Measurements from ENCODE around the gene ZNF814. TPM values are rescaled to one million over a fixed set of nuclear protein-coding genes. Genes with fewer than 3 reads are reported as not detected.
"Not testable (repeated sequence)": the region's sequence is repeated elsewhere in the genome, so short reads cannot be mapped to it uniquely, and the experiment has no call there.

Gene ZNF814
- total and polyA plus RNA-seq, 2 experiments from 2014 or later: 80.4 to 86.9 TPM

DNA sequence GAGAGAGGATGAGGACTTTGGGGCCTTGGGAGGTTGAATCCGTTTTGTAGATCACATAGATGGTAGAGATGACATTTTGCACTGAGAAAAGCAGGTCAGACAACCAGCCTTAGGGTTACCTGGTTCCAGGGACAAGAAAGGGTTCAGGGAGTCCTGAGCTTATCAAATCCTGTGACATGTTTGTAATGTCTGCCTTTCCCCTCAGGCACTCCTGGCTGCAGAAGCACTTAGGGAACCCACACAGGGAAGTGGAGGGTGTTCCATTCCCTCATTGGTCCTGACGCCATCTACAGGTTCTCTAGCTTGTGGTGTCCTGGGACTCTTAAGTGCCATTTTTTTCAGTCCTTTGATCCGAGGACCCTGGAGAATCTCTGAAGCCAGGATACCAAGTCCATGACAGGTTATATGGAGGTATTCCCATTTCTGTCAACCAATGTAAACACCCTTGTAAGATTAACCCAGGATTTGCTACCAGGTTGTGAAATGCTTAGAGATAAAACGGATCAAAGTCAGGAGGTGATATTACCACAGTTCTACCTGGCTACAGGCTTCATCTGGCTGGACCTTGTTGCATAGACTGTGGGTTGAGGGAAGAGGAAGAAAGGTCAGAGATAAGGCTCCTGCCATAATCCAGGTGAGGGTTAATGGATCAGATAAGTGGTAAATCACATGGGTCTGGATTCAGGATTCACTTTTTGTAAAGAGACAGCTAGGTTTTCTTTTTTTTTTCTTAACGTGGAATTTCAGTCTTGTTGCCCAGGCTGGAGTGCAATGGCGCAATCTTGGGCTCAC lies 36.8 kb downstream of the ZNF814 start:
- Histone ChIP-seq H3K4me3 (peak overlapping the region; percentile 73; the same call in 1 of the 2 replicates), H3K27ac (ENCODE audit: low read depth) (0 out of 2 replicates have a peak overlapping the region, but pooled peaks have one; percentile 85), H3K79me2 (replicated peaks; ENCODE audit: insufficient read depth) (peaks cover 57% of the 10 kb centered on the region), H3K4me2 (0 out of 2 replicates have a peak overlapping the region, but pooled peaks have one; percentile 81), H4K20me1 (replicated peaks; ENCODE audit: insufficient read depth) (peaks cover 49% of the 10 kb centered on the region), H3K36me3 (ENCODE audit: insufficient read depth) (peaks cover 11% of the 10 kb centered on the region; the same call in 1 of the 2 replicates), H3F3A (replicated peaks; ENCODE audit: low read depth) (peaks cover 40% of the 10 kb centered on the region)
- not testable (repeated sequence) for H3K27me3 Mint-ChIP-seq (ENCODE audit: insufficient read depth, low read depth, poor library complexity); DNase-seq (ENCODE audit: low spot score); H2AFZ ChIP-seq; H3K27ac Mint-ChIP-seq; H3K9me2 ChIP-seq (ENCODE audit: insufficient read depth); H3K4me1 ChIP-seq (ENCODE audit: insufficient read depth); H3K9me3 Mint-ChIP-seq; ATAC-seq; H3K27me3 ChIP-seq (ENCODE audit: insufficient read depth)
- Mint-ChIP-seq H3K4me1 (peaks cover 16% of the 10 kb centered on the region), H3K4me3 (peak overlapping the region; percentile 96), H3K36me3 (ENCODE audit: low read depth) (peaks cover 57% of the 10 kb centered on the region)
- TF ChIP-seq, protein P1, sequence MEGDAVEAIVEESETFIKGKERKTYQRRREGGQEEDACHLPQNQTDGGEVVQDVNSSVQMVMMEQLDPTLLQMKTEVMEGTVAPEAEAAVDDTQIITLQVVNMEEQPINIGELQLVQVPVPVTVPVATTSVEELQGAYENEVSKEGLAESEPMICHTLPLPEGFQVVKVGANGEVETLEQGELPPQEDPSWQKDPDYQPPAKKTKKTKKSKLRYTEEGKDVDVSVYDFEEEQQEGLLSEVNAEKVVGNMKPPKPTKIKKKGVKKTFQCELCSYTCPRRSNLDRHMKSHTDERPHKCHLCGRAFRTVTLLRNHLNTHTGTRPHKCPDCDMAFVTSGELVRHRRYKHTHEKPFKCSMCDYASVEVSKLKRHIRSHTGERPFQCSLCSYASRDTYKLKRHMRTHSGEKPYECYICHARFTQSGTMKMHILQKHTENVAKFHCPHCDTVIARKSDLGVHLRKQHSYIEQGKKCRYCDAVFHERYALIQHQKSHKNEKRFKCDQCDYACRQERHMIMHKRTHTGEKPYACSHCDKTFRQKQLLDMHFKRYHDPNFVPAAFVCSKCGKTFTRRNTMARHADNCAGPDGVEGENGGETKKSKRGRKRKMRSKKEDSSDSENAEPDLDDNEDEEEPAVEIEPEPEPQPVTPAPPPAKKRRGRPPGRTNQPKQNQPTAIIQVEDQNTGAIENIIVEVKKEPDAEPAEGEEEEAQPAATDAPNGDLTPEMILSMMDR (conservative IDR thresholded peaks at IDR 0.05; ENCODE audit: low read depth in 2 of 2): peak in 1 of 2 experiments; percentile 14; a peak in 1 of 4 replicates

DNA sequence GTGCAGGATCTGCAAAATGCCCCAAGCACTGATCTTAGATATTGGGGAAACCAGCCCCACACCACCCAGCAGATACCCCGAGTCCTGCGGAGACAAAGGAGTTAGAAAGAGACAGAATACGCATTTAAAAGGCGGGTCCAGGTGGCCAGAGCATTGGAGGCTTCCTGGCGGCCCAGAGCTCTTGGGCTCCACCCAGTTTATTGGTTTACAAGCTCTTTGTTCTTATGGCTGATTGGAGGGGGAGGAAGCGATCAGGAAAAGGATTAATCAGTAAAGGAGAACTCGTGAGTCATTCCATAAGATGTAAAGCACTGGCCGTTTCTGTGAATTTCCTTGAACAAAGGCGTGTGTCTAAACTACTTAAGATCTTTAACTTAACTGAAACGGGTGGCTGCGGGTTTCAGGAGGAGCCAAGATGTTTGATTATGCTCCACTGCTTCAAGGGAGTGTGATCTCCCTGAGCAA lies 38.3 kb downstream of the ZNF814 start:
- Histone ChIP-seq H3K27me3 (ENCODE audit: insufficient read depth) (no peaks in the 10 kb centered on the region), H3K79me2 (replicated peaks; ENCODE audit: insufficient read depth) (peaks cover 71% of the 10 kb centered on the region), H3K4me3 (peak overlapping the region; percentile 73), H3F3A (replicated peaks; ENCODE audit: low read depth) (peaks cover 48% of the 10 kb centered on the region), H3K27ac (ENCODE audit: low read depth) (peak overlapping the region; percentile 85), H3K9me2 (ENCODE audit: insufficient read depth) (no peaks in the 10 kb centered on the region), H3K4me1 (ENCODE audit: insufficient read depth) (peaks cover 7% of the 10 kb centered on the region; the same call in 1 of the 2 replicates), H2AFZ (no peak overlapping the region), H3K36me3 (ENCODE audit: insufficient read depth) (peaks cover 14% of the 10 kb centered on the region; the same call in 1 of the 2 replicates), H4K20me1 (replicated peaks; ENCODE audit: insufficient read depth) (peaks cover 55% of the 10 kb centered on the region), H3K4me2 (peak overlapping the region; percentile 81)
- peaks cover 16% of the 10 kb centered on the region for H3K4me1 Mint-ChIP-seq
- peak; percentile 24 for ATAC-seq
- H3K4me3 Mint-ChIP-seq: peak overlapping the region; percentile 96
- H3K9me3 Mint-ChIP-seq: no peaks in the 10 kb centered on the region; the same call in 1 of the 3 replicates
- H3K27me3 Mint-ChIP-seq (ENCODE audit: insufficient read depth, low read depth, poor library complexity): peaks cover 6% of the 10 kb centered on the region
- H3K36me3 Mint-ChIP-seq (ENCODE audit: low read depth): peaks cover 50% of the 10 kb centered on the region
- DNase-seq (ENCODE audit: low spot score): peak; percentile 86
- no peak for TF ChIP-seq CREB1 (CRISPR knock-in tag; IDR thresholded peaks at IDR 0.05; ENCODE audit: low read depth)
- TF ChIP-seq EZH2phosphoT487 (IDR thresholded peaks at IDR 0.05; ENCODE audit: unreplicated experiment): no peak
- TF ChIP-seq, protein P2, sequence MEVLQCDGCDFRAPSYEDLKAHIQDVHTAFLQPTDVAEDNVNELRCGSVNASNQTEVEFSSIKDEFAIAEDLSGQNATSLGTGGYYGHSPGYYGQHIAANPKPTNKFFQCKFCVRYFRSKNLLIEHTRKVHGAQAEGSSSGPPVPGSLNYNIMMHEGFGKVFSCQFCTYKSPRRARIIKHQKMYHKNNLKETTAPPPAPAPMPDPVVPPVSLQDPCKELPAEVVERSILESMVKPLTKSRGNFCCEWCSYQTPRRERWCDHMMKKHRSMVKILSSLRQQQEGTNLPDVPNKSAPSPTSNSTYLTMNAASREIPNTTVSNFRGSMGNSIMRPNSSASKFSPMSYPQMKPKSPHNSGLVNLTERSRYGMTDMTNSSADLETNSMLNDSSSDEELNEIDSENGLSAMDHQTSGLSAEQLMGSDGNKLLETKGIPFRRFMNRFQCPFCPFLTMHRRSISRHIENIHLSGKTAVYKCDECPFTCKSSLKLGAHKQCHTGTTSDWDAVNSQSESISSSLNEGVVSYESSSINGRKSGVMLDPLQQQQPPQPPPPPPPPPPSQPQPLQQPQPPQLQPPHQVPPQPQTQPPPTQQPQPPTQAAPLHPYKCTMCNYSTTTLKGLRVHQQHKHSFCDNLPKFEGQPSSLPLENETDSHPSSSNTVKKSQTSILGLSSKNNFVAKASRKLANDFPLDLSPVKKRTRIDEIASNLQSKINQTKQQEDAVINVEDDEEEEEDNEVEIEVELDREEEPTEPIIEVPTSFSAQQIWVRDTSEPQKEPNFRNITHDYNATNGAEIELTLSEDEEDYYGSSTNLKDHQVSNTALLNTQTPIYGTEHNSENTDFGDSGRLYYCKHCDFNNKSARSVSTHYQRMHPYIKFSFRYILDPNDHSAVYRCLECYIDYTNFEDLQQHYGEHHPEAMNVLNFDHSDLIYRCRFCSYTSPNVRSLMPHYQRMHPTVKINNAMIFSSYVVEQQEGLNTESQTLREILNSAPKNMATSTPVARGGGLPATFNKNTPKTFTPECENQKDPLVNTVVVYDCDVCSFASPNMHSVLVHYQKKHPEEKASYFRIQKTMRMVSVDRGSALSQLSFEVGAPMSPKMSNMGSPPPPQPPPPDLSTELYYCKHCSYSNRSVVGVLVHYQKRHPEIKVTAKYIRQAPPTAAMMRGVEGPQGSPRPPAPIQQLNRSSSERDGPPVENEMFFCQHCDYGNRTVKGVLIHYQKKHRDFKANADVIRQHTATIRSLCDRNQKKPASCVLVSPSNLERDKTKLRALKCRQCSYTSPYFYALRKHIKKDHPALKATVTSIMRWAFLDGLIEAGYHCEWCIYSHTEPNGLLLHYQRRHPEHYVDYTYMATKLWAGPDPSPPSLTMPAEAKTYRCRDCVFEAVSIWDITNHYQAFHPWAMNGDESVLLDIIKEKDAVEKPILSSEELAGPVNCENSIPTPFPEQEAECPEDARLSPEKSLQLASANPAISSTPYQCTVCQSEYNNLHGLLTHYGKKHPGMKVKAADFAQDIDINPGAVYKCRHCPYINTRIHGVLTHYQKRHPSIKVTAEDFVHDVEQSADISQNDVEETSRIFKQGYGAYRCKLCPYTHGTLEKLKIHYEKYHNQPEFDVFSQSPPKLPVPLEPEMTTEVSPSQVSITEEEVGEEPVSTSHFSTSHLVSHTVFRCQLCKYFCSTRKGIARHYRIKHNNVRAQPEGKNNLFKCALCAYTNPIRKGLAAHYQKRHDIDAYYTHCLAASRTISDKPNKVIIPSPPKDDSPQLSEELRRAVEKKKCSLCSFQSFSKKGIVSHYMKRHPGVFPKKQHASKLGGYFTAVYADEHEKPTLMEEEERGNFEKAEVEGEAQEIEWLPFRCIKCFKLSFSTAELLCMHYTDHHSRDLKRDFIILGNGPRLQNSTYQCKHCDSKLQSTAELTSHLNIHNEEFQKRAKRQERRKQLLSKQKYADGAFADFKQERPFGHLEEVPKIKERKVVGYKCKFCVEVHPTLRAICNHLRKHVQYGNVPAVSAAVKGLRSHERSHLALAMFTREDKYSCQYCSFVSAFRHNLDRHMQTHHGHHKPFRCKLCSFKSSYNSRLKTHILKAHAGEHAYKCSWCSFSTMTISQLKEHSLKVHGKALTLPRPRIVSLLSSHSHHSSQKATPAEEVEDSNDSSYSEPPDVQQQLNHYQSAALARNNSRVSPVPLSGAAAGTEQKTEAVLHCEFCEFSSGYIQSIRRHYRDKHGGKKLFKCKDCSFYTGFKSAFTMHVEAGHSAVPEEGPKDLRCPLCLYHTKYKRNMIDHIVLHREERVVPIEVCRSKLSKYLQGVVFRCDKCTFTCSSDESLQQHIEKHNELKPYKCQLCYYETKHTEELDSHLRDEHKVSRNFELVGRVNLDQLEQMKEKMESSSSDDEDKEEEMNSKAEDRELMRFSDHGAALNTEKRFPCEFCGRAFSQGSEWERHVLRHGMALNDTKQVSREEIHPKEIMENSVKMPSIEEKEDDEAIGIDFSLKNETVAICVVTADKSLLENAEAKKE (CRISPR knock-in tag; IDR thresholded peaks at IDR 0.05): no peak
- no peak for TF ChIP-seq STAT1 (IDR thresholded peaks at IDR 0.05; ENCODE audit: unreplicated experiment)
- TF ChIP-seq JUNB (IDR thresholded peaks at IDR 0.05; ENCODE audit: unreplicated experiment): no peak
- TF ChIP-seq ZNF114 (CRISPR knock-in tag; IDR thresholded peaks at IDR 0.05): no peak
- H3K27ac Mint-ChIP-seq: peak overlapping the region; percentile 99
